Cardiac muscle cell (in vitro differentiated cells and primary cell): ENCODE measurements around the gene FAM184B. TPM values are rescaled to one million over a fixed set of nuclear protein-coding genes. Genes with fewer than 3 reads are reported as not detected.
"Not testable (repeated sequence)": the region's sequence is repeated elsewhere in the genome, so short reads cannot be mapped to it uniquely, and the experiment has no call there.

Experiments used
- DNase-seq, 2 donors: peaks; one replicate each; pipeline versions ENCODE4 v3.0.0 to v3.0.0-alpha.2; 2010 to 2017; ENCODE audit warnings: low read depth in 1 of 2, low spot score in 1 of 2
- H3K27ac ChIP-seq: fragments of 200-600 bp; sonication (generic); 2 replicates; pipeline ENCODE4 v1.5.1; 2016
- H3K27me3 ChIP-seq: fragments of 200-600 bp; sonication (generic); 2 replicates; pipeline ENCODE4 v1.6.0; 2016; ENCODE audit warnings: control low read depth
- H3K36me3 ChIP-seq: fragments of 200-600 bp; sonication (generic); 2 replicates; pipeline ENCODE4 v1.5.1; 2016; ENCODE audit warnings: control low read depth
- H3K4me1 ChIP-seq: fragments of 200-600 bp; sonication (generic); 2 replicates; pipeline ENCODE4 v1.8.1; 2017; ENCODE audit warnings: low read depth, mild to moderate bottlenecking, mixed run types
- H3K4me3 ChIP-seq: fragments of 200-600 bp; sonication (generic); 2 replicates; pipeline ENCODE4 v1.5.1; 2016; ENCODE audit warnings: mild to moderate bottlenecking
- H3K9me3 ChIP-seq: fragments of 200-600 bp; sonication (generic); 2 replicates; pipeline ENCODE4 v1.5.1; 2017; ENCODE audit warnings: low read depth, mild to moderate bottlenecking, control low read depth
- polyA plus RNA-seq: library from polyadenylated mRNA; unstranded; fragments of >200 nt; fragmentation: Nextera tagmentation; extraction: Ambion mirVana; gene quantifications from 2 replicates; pipeline ENCODE4 v1.2.1, GENCODE V29; 2016
- total RNA-seq: library from RNA; depleted of rRNA; stranded (reverse); fragments of >200 nt; gene quantifications from 2 replicates; pipeline ENCODE4 v1.2.3, GENCODE V29; 2016
- TF ChIP-seq, protein P1 (sequence below): IDR thresholded peaks from 2 replicates; pipeline ENCODE4 v1.5.1; 2012; ENCODE audit warnings: low read depth, mild to moderate bottlenecking, low read length

Gene FAM184B
- total and polyA plus RNA-seq, 2 experiments from 2014 or later, result not detected

DNA sequence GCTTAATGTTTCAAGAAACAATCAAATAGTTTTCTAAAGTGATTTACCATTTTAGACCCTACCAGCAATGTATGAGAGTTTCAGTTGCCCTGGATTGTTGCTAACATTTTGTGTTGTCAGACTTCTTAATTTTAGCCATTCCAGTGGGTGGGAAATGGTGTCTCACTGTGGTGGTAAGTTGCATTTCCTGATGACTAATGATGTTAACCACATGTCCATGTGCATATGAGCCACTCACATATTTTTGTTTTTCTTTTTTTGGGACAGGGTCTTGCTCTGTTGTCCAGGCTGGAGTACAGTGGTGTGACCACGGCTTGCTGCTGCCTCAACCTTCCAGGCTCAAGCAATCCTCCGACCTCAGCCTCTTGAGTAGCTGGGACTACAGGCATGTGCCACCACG is 118.7 kb downstream of the FAM184B start:
- H3K4me1 ChIP-seq, result no peaks in the 10 kb centered on the region

DNA sequence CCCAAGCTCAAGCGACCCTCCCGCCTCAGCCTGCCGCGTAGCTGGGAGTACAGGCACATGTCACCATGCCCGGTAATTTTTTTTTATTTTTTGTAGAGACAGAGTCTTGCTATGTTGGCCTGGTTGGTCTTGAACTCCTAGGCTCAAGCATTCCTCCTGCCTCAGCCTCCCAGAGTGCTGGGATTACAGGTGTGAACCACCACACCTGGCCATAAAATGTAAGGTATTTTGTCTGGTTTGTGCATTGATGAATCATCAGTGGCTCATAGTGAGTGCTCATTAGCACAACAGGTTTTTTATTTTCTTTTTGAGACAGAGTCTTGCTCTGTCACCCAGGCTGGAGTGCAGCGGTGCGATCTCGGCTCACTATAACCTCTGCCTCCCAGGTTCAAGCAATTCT is 122.2 kb downstream of the FAM184B start:
- H3K27me3 ChIP-seq, H3K4me1 ChIP-seq, H3K4me3 ChIP-seq, H3K27ac ChIP-seq, H3K36me3 ChIP-seq, H3K9me3 ChIP-seq, DNase-seq: not testable (repeated sequence)

More for the DNA sequence above, 118.7 kb downstream of the FAM184B start:
- TF ChIP-seq, protein P1, sequence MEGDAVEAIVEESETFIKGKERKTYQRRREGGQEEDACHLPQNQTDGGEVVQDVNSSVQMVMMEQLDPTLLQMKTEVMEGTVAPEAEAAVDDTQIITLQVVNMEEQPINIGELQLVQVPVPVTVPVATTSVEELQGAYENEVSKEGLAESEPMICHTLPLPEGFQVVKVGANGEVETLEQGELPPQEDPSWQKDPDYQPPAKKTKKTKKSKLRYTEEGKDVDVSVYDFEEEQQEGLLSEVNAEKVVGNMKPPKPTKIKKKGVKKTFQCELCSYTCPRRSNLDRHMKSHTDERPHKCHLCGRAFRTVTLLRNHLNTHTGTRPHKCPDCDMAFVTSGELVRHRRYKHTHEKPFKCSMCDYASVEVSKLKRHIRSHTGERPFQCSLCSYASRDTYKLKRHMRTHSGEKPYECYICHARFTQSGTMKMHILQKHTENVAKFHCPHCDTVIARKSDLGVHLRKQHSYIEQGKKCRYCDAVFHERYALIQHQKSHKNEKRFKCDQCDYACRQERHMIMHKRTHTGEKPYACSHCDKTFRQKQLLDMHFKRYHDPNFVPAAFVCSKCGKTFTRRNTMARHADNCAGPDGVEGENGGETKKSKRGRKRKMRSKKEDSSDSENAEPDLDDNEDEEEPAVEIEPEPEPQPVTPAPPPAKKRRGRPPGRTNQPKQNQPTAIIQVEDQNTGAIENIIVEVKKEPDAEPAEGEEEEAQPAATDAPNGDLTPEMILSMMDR, result no peak
- Histone ChIP-seq H3K4me3 (no peak overlapping the region), H3K27ac (no peak overlapping the region), H3K36me3 (no peaks in the 10 kb centered on the region), H3K27me3 (no peaks in the 10 kb centered on the region), H3K9me3 (no peaks in the 10 kb centered on the region)
- peak in 1 of 2 donors; percentile 17 for DNase-seq

DNA sequence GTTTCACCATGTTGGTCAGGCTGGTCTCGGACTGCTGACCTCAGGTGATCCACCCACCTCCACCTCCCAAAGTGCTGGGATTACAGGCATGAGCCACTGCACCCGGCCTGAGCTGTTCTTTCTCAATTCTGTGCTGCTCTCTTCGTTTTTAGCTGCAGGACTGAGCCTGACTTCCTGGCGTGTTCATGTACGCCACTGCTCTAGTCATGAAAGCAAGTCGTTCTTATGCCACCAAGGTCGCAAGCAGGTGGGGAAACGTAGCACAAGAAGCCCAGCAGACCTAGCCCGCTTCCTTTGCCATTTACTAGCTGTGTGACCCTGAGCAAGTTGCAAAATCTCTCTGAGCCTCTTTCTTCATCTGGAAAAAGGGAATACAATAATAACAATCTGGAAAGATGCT is 123.6 kb downstream of the FAM184B start:
- no peak for DNase-seq
- Histone ChIP-seq H3K4me1 (no peaks in the 10 kb centered on the region), H3K27me3 (no peaks in the 10 kb centered on the region), H3K36me3 (no peaks in the 10 kb centered on the region), H3K4me3 (no peak overlapping the region), H3K27ac (no peak overlapping the region), H3K9me3 (no peaks in the 10 kb centered on the region)
- TF ChIP-seq, protein P1, result no peak

DNA sequence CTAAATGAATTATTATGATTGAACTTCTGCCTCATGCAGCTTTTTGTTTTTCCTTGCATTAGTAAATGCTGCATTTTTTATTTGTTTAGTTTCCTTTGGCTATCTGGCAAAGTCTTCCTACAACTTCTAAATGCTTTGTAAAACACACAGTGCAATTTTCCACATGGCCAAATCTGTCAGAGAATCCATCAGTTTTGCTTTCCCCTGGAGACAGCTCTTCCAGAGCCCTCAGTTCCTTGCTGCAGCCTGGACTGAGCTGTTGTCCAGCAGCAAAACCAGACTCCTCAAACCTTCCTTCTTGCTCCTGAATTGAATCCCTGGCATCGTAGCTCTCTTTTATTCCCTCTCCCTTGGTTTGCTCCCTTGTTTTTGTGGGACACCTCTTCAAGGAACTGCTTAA is 124.3 kb downstream of the FAM184B start:
- Histone ChIP-seq H3K36me3 (no peaks in the 10 kb centered on the region), H3K4me3 (no peak overlapping the region), H3K4me1 (no peaks in the 10 kb centered on the region), H3K9me3 (no peaks in the 10 kb centered on the region), H3K27ac (no peak overlapping the region), H3K27me3 (no peaks in the 10 kb centered on the region)
- TF ChIP-seq, protein P1, result no peak
- DNase-seq, result no peak

DNA sequence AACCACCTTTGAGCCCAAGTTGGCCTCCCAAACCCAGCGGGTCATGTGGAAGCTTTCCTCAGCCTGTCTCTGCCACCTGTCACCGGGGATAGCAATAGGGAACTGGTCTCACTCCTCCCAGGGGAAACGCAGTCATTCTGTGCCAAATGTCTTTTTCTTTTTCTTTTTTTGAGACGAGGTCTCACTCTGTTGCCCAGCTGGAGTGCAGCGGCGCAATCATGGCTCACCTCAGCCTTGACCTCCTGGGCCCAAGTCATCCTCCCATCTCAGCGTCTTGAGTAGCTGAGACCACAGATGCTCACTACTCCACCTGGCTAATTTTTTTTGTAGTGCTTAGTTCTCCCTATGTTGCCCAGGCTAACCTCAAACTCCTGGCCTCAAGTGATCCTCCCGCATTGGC is 126.7 kb downstream of the FAM184B start:
- Histone ChIP-seq H3K27me3 (no peaks in the 10 kb centered on the region), H3K9me3 (no peaks in the 10 kb centered on the region), H3K4me1 (no peaks in the 10 kb centered on the region), H3K4me3 (no peak overlapping the region), H3K36me3 (no peaks in the 10 kb centered on the region), H3K27ac (no peak overlapping the region)
- DNase-seq, result no peak
- TF ChIP-seq, protein P1, result no peak

DNA sequence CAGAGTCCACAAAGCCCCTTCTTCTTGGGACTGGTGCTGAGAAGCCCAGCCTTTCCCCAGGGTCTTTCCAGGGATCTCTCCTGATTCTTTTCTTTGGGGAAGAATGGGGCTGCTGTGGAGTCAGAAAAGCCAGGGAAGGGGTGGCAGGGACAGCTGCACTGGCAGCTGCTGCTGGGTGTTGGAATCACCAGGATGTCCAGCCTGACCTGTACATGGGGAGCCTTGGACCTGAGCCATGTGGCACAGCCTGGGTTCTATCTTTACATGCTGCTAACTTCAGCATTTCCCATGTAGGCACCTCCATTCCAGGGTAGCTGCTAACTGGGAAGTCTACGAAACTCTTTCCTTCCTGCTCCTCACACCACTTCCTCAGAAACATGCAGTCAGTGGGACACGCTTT is 131.0 kb downstream of the FAM184B start:
- Histone ChIP-seq H3K27me3 (no peaks in the 10 kb centered on the region), H3K4me3 (no peak overlapping the region), H3K9me3 (no peaks in the 10 kb centered on the region), H3K4me1 (no peaks in the 10 kb centered on the region), H3K27ac (no peak overlapping the region), H3K36me3 (no peaks in the 10 kb centered on the region)
- DNase-seq, result no peak
- TF ChIP-seq, protein P1, result no peak
